ENCODE measurements around the gene LRRC37A3.
"Not testable (repeated sequence)": the region's sequence is repeated elsewhere in the genome, so short reads cannot be mapped to it uniquely, and the experiment has no call there.

Gene LRRC37A3

GRCh38 chr17:64928701-64929100, 9.4 kb upstream of the LRRC37A3 start:
- DNase-seq (ENCODE audit: low spot score), result not testable (repeated sequence)

GRCh38 chr17:64927444-64927843, 8.2 kb upstream of the LRRC37A3 start:
- peak; percentile 20 for TF ChIP-seq CTCF (IDR thresholded peaks at IDR 0.05; ENCODE audit: extremely low read depth, missing control alignments)
- DNase-seq (ENCODE audit: low spot score), result not testable (repeated sequence)

- DNase-seq (ENCODE audit: low spot score), result not testable (repeated sequence)
Observed at GRCh38 chr17:64926430-64926829, 7.2 kb upstream of the LRRC37A3 start.

GRCh38 chr17:64925244-64925643, 6.0 kb upstream of the LRRC37A3 start:
- not testable (repeated sequence) for DNase-seq (ENCODE audit: low spot score)

- DNase-seq (ENCODE audit: low spot score), result peak; percentile 39
Observed at GRCh38 chr17:64923051-64923568, 3.8 kb upstream of the LRRC37A3 start.

- no peak for TF ChIP-seq CTCF (IDR thresholded peaks at IDR 0.05; ENCODE audit: extremely low read depth, missing control alignments)
- DNase-seq (ENCODE audit: low spot score), result no peak
Observed at GRCh38 chr17:64920419-64921172, 1.3 kb upstream of the LRRC37A3 start.

GRCh38 chr17:64920026-64920418, 744 bp upstream of the LRRC37A3 start:
- TF ChIP-seq CTCF (IDR thresholded peaks at IDR 0.05; ENCODE audit: extremely low read depth, missing control alignments), result no peak
- DNase-seq (ENCODE audit: low spot score), result no peak

GRCh38 chr17:64918842-64919288, 413 bp downstream of the LRRC37A3 start:
- DNase-seq (ENCODE audit: low spot score), result peak; percentile 53

GRCh38 chr17:64917540-64917939, 1.7 kb downstream of the LRRC37A3 start:
- DNase-seq (ENCODE audit: low spot score), result not testable (repeated sequence)

- DNase-seq (ENCODE audit: low spot score), result not testable (repeated sequence)
Observed at GRCh38 chr17:64915244-64915643, 4.0 kb downstream of the LRRC37A3 start.

GRCh38 chr17:64910191-64910514, 9.1 kb downstream of the LRRC37A3 start:
- DNase-seq (ENCODE audit: low spot score), result not testable (repeated sequence)

GRCh38 chr17:64909511-64910190, 9.6 kb downstream of the LRRC37A3 start:
- DNase-seq (ENCODE audit: low spot score), result not testable (repeated sequence)

GRCh38 chr17:64904069-64904468, 15.2 kb downstream of the LRRC37A3 start:
- not testable (repeated sequence) for DNase-seq (ENCODE audit: low spot score)

- DNase-seq (ENCODE audit: low spot score), result not testable (repeated sequence)
Observed at GRCh38 chr17:64897136-64897535, 22.1 kb downstream of the LRRC37A3 start.

GRCh38 chr17:64874210-64874609, 45.1 kb downstream of the LRRC37A3 start:
- DNase-seq (ENCODE audit: low spot score), result not testable (repeated sequence)
